HCT116 (cell line): Measurements from ENCODE around the gene ATP6V0D1. TPM values are rescaled to one million over a fixed set of nuclear protein-coding genes. Genes with fewer than 3 reads are reported as not detected.

ENCODE experiments used
- ATAC-seq: fragments of 200-7000 bp; cut with Tn5 transposase; 2 replicates; pipeline ENCODE4 v1.9.1; 2020; ENCODE audit warnings: mild to moderate bottlenecking, moderate library complexity
- BruUV-seq: library from RNA; stranded (reverse); fragments of 400-500 nt; replicated peaks from 2 replicates; lab custom pipeline; 2021; lab: Mats Ljungman, UMichigan
- CTCF ChIA-PET: fragments of 300-600 bp; sonication (Branson Sonifier 250); formaldehyde crosslinking; loops from one replicate; lab custom pipeline; 2021; ENCODE audit warnings: antibody characterized with exemption; lab: Charles Lee
- POLR2A ChIA-PET: fragments of 300-600, 350-600 bp; sonication (Branson Sonifier 250); formaldehyde crosslinking; loops from one replicate; lab custom pipeline; 2021; ENCODE audit warnings: antibody characterized with exemption; lab: Charles Lee
- RAD21 ChIA-PET, 2 experiments: fragments of 300-600 bp; sonication (Branson Sonifier 250); formaldehyde crosslinking; loops; one replicate each; lab custom pipeline; 2023; ENCODE audit warnings: low total read pairs in 2 of 2; ENCODE audit not compliant: uncharacterized antibody in 2 of 2, unreplicated experiment in 2 of 2, low non-redundant PET in 1 of 2; lab: Charles Lee
- DNase-seq: peaks from one replicate; pipeline ENCODE4 v3.0.0-alpha.2; 2010; ENCODE audit warnings: low read depth, low spot score
- H2AFZ ChIP-seq: fragments of 200-600 bp; shearing (Covaris generic), sonication (generic); 2 replicates; pipeline ENCODE4 v1.6.1; 2017; ENCODE audit warnings: low read depth, mixed run types, mixed read lengths, antibody characterized with exemption, low read length; ENCODE audit not compliant: poor library complexity, severe bottlenecking
- H3K27ac ChIP-seq: 2 replicates; pipeline ENCODE4 v1.5.1; 2012; ENCODE audit warnings: low read depth, low read length
- H3K27me3 ChIP-seq: fragments of 200-600 bp; sonication (generic); 2 replicates; pipeline ENCODE4 v1.6.1; 2016; ENCODE audit warnings: mixed run types, low read length, mixed read lengths; ENCODE audit not compliant: insufficient read depth
- H3K36me3 ChIP-seq, 2 experiments: fragments of 200-500 bp in 1 of 2; fragments of 200-600 bp in 1 of 2; sonication (Bioruptor generic) in 1 of 2; sonication (generic) in 1 of 2; 2 replicates each; pipeline versions ENCODE4 v1.5.1 to v1.6.1; 2014 to 2016; ENCODE audit warnings: low read length in 2 of 2, inconsistent platforms in 1 of 2, mixed read lengths in 1 of 2, mixed run types in 1 of 2; ENCODE audit not compliant: insufficient read depth in 2 of 2, control insufficient read depth in 1 of 2
- H3K4me1 ChIP-seq, 2 experiments: fragments of 200-600 bp in 1 of 2; sonication (generic) in 1 of 2; 2 replicates each; pipeline versions ENCODE4 v1.5.1 to v1.6.1; 2012 to 2017; ENCODE audit warnings: low read length in 2 of 2, inconsistent platforms in 1 of 2, mild to moderate bottlenecking in 1 of 2, mixed read lengths in 1 of 2, mixed run types in 1 of 2, moderate library complexity in 1 of 2; ENCODE audit not compliant: insufficient read depth in 2 of 2, control insufficient read depth in 1 of 2
- H3K4me2 ChIP-seq: fragments of 200-600 bp; sonication (generic); 2 replicates; pipeline ENCODE4 v1.6.1; 2017; ENCODE audit warnings: mixed run types, low read length, mixed read lengths
- H3K4me3 ChIP-seq, 2 experiments: fragments of 200-600 bp in 1 of 2; sonication (generic) in 1 of 2; replicated peaks in 1 of 2; 2 replicates each; pipeline ENCODE4 v1.5.1; 2011 to 2016; ENCODE audit warnings: low read length in 2 of 2, control low read depth in 1 of 2, low read depth in 1 of 2, mild to moderate bottlenecking in 1 of 2, mixed read lengths in 1 of 2, mixed run types in 1 of 2
- H3K79me2 ChIP-seq: fragments of 200-600 bp; sonication (generic); 2 replicates; pipeline ENCODE4 v1.6.1; 2017; ENCODE audit warnings: mild to moderate bottlenecking, mixed run types, low read length, moderate library complexity, mixed read lengths; ENCODE audit not compliant: insufficient read depth
- H3K9ac ChIP-seq: fragments of 200-600 bp; sonication (generic); 2 replicates; pipeline ENCODE4 v1.6.1; 2016; ENCODE audit warnings: low read length, mixed read lengths
- H3K9me2 ChIP-seq: fragments of 200-600 bp; sonication (generic), shearing (Covaris generic); 2 replicates; pipeline ENCODE4 v1.6.1; 2017; ENCODE audit warnings: mixed run types, mild to moderate bottlenecking, moderate library complexity; ENCODE audit not compliant: insufficient read depth
- H3K9me3 ChIP-seq, 2 experiments: fragments of 200-500 bp in 1 of 2; fragments of 200-600 bp in 1 of 2; sonication (Bioruptor generic) in 1 of 2; sonication (generic) in 1 of 2; 2 replicates each; pipeline ENCODE4 v1.6.1; 2014 to 2017; ENCODE audit warnings: low read length in 2 of 2, mixed read lengths in 2 of 2, inconsistent platforms in 1 of 2, low read depth in 1 of 2, mild to moderate bottlenecking in 1 of 2, mixed run types in 1 of 2, moderate library complexity in 1 of 2; ENCODE audit not compliant: control insufficient read depth in 1 of 2, insufficient read depth in 1 of 2
- H4K20me1 ChIP-seq: fragments of 200-600 bp; sonication (generic), shearing (Covaris generic); 2 replicates; pipeline ENCODE4 v1.6.1; 2017; ENCODE audit warnings: mixed run types, mild to moderate bottlenecking, moderate library complexity; ENCODE audit not compliant: insufficient read depth
- EZH2phosphoT487 ChIP-seq: fragments of 200-600 bp; IDR thresholded peaks from 2 replicates; pipeline ENCODE4 v1.6.1; 2018; ENCODE audit warnings: antibody characterized with exemption, borderline replicate concordance
- JUND ChIP-seq: IDR thresholded peaks from 2 replicates; pipeline ENCODE4 v1.6.1; 2012
- RAD21 ChIP-seq: IDR thresholded peaks from 2 replicates; pipeline ENCODE4 v1.6.1; 2012; ENCODE audit warnings: low read depth, mild to moderate bottlenecking
- SIN3A ChIP-seq: IDR thresholded peaks from 2 replicates; pipeline ENCODE4 v1.6.1; 2012; ENCODE audit warnings: low read depth
- ZFX ChIP-seq: fragments of 450-650 bp; IDR thresholded peaks from 2 replicates; pipeline ENCODE4 v1.6.1; 2017
- intact Hi-C: fragments of 100-400 bp; cut with micrococcal nuclease; formaldehyde crosslinking; loops from 2 replicates; pipeline ENCODE4 v1.10.0; 2022
- total RNA-seq: library from RNA; stranded (reverse); gene quantifications from one replicate; pipeline ENCODE4 v1.2.1, GENCODE V29; 2021; ENCODE audit not compliant: unreplicated experiment

ATP6V0D1 gene
- total RNA-seq, 1 experiment from 2014 or later = 36.6 TPM

- CTCF ChIA-PET = interaction anchor here (1.5 kb wide), 1 partner anchor 43 kb away, joined by 3 read pairs; no protein-coding TSS in a partner anchor
Observed at GRCh38 chr16:67423015-67423414, 57.9 kb downstream of the ATP6V0D1 start.

GRCh38 chr16:67421030-67421429 lies 59.9 kb downstream of the ATP6V0D1 start:
- ChIA-PET RAD21 (no interaction called here), POLR2A (no interaction called here), CTCF (no interaction called here)
- no peaks in the 10 kb centered on the region for H3K79me2 ChIP-seq
- H4K20me1 ChIP-seq = no peaks in the 10 kb centered on the region
- no peak overlapping the region for H3K4me3 ChIP-seq
- H3K27me3 ChIP-seq = no peaks in the 10 kb centered on the region
- no peaks in the 10 kb centered on the region for H3K9me2 ChIP-seq
- H3K9me3 ChIP-seq = no peaks in the 10 kb centered on the region
- ATAC-seq (no peak), DNase-seq (no peak)
- no TSS peak for BruUV-seq
- H3K27ac ChIP-seq = no peak overlapping the region
- no peak overlapping the region for H3K9ac ChIP-seq
- H3K36me3 ChIP-seq = no peaks in the 10 kb centered on the region
- H3K4me2 ChIP-seq = no peak overlapping the region
- no peak overlapping the region for H2AFZ ChIP-seq
- H3K4me1 ChIP-seq = peaks cover 3 to 9% of the 10 kb centered on the region in 2 experiments; a peak in 3 of 4 replicates
- TF ChIP-seq SIN3A (no peak), ZFX (no peak)
- TF ChIP-seq, all 23 proteins: peak for 0
- intact Hi-C loops = no loop called here

More at GRCh38 chr16:67423015-67423414, 57.9 kb downstream of the ATP6V0D1 start:
- ChIA-PET POLR2A (no interaction called here), RAD21 (no interaction called here)
- H3K9me2 ChIP-seq = no peaks in the 10 kb centered on the region
- no peak for DNase-seq
- H3K27me3 ChIP-seq = no peaks in the 10 kb centered on the region
- no peak for ATAC-seq
- H3K4me3 ChIP-seq = no peak overlapping the region
- no peak overlapping the region for H3K27ac ChIP-seq
- H3K36me3 ChIP-seq = no peaks in the 10 kb centered on the region
- intact Hi-C loops = no loop called here
- H3K79me2 ChIP-seq = no peaks in the 10 kb centered on the region
- no TSS peak for BruUV-seq
- no peaks in the 10 kb centered on the region for H4K20me1 ChIP-seq
- no peak overlapping the region for H2AFZ ChIP-seq
- TF ChIP-seq JUND = no peak
- no peak for TF ChIP-seq RAD21
- TF ChIP-seq EZH2phosphoT487 = no peak
- TF ChIP-seq, all 23 proteins: peak for 0
- H3K4me2 ChIP-seq = no peak overlapping the region
- peaks cover 0 to 2% of the 10 kb centered on the region in 2 experiments; a peak in 1 of 4 replicates for H3K4me1 ChIP-seq
- H3K9ac ChIP-seq = no peak overlapping the region
- no peaks in the 10 kb centered on the region for H3K9me3 ChIP-seq
